ENCODE results near the gene UBE2E2.

UBE2E2 gene

DNA sequence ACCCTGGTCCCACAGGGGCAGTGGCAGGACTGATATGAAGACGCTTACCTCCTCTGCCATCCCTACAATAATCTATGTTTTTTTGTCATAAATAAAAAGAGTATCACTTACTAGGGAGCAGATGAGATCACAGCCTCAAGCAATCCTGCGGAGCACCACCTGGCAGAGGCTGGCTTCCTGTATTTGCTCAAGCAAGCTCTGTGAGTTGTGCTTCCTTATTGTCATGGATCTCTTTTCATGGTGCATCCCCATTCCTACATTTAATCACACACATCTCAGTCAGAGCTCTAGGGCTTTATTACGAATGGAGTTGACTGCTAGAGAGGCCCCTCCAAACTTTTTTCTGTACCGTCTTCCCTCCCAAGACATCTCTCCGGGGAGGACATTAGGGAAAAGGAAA is 186.0 kb downstream of the UBE2E2 start:
- no peaks in the 10 kb centered on the region for H3K36me3 ChIP-seq (ENCODE audit: insufficient read depth, low read length)
- no peaks in the 10 kb centered on the region for H4K20me1 ChIP-seq (ENCODE audit: insufficient read depth, low read length)
- H3K79me2 ChIP-seq (ENCODE audit: insufficient read depth, low read length) = 0 out of 2 replicates have a peak, but pooled peaks cover 3% of the 10 kb centered on the region
- H3K9me2 ChIP-seq (ENCODE audit: low read depth, low read length) = no peaks in the 10 kb centered on the region
- H3K4me2 ChIP-seq (ENCODE audit: low read length) = peak overlapping the region; percentile 10
- no peaks in the 10 kb centered on the region for H3F3A ChIP-seq (ENCODE audit: insufficient read depth, low read length)
- no peaks in the 10 kb centered on the region for H3K9me3 ChIP-seq (ENCODE audit: low read length)
- no peak overlapping the region for H2AFZ ChIP-seq (ENCODE audit: low read length)
- peaks cover 52% of the 10 kb centered on the region for H3K4me1 ChIP-seq (ENCODE audit: insufficient read depth, low read length, severe bottlenecking)
- TF ChIP-seq, protein P1, sequence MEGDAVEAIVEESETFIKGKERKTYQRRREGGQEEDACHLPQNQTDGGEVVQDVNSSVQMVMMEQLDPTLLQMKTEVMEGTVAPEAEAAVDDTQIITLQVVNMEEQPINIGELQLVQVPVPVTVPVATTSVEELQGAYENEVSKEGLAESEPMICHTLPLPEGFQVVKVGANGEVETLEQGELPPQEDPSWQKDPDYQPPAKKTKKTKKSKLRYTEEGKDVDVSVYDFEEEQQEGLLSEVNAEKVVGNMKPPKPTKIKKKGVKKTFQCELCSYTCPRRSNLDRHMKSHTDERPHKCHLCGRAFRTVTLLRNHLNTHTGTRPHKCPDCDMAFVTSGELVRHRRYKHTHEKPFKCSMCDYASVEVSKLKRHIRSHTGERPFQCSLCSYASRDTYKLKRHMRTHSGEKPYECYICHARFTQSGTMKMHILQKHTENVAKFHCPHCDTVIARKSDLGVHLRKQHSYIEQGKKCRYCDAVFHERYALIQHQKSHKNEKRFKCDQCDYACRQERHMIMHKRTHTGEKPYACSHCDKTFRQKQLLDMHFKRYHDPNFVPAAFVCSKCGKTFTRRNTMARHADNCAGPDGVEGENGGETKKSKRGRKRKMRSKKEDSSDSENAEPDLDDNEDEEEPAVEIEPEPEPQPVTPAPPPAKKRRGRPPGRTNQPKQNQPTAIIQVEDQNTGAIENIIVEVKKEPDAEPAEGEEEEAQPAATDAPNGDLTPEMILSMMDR (IDR thresholded peaks at IDR 0.05; ENCODE audit: low read length) = no peak
- no peak for TF ChIP-seq EZH2 (IDR thresholded peaks at IDR 0.05; ENCODE audit: borderline replicate concordance, low read length)
- peak overlapping the region; percentile 15 for H3K4me3 ChIP-seq (ENCODE audit: low read depth, low read length, poor library complexity, severe bottlenecking)
- peak overlapping the region; percentile 78 for H3K27ac ChIP-seq (ENCODE audit: low read depth, low read length, poor library complexity, severe bottlenecking)
- peak overlapping the region; percentile 1; the same call in 1 of the 2 replicates for H3K9ac ChIP-seq (ENCODE audit: low read length)
- no peaks in the 10 kb centered on the region for H3K27me3 ChIP-seq (ENCODE audit: insufficient read depth, low read length)

DNA sequence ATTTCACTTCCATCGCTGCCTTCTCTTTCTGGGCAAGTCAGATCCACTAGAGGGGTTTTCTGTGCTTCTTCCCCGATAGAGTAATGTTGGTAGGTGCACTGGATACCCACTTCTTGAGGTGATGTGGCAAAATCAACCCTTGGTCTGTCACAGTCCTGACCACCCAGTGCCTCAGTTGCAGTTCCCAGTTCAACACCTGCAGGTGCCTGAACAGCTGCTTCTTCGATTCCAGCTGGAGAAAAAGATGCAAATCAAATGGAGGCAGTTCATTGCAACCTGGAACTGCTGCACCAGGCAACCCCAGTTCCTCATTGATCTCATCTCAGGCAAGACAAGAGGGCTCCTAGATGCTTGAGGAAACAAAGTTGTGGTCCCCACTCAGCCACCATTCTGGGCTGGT is 186.6 kb downstream of the UBE2E2 start:
- Histone ChIP-seq H3F3A (ENCODE audit: insufficient read depth, low read length) (no peaks in the 10 kb centered on the region), H3K4me1 (ENCODE audit: insufficient read depth, low read length, severe bottlenecking) (peaks cover 52% of the 10 kb centered on the region), H3K4me3 (ENCODE audit: low read depth, low read length, poor library complexity, severe bottlenecking) (peak overlapping the region; percentile 35), H3K9ac (ENCODE audit: low read length) (no peak overlapping the region; the same call in 1 of the 2 replicates), H3K9me3 (ENCODE audit: low read length) (no peaks in the 10 kb centered on the region), H3K27me3 (ENCODE audit: insufficient read depth, low read length) (no peaks in the 10 kb centered on the region), H3K4me2 (ENCODE audit: low read length) (peak overlapping the region; percentile 10), H3K27ac (ENCODE audit: low read depth, low read length, poor library complexity, severe bottlenecking) (peak overlapping the region; percentile 78), H3K36me3 (ENCODE audit: insufficient read depth, low read length) (no peaks in the 10 kb centered on the region), H3K79me2 (ENCODE audit: insufficient read depth, low read length) (0 out of 2 replicates have a peak, but pooled peaks cover 3% of the 10 kb centered on the region), H3K9me2 (ENCODE audit: low read depth, low read length) (no peaks in the 10 kb centered on the region), H4K20me1 (ENCODE audit: insufficient read depth, low read length) (no peaks in the 10 kb centered on the region), H2AFZ (ENCODE audit: low read length) (no peak overlapping the region)
- TF ChIP-seq, protein P1 (IDR thresholded peaks at IDR 0.05; ENCODE audit: low read length) = no peak
- TF ChIP-seq EZH2 (IDR thresholded peaks at IDR 0.05; ENCODE audit: borderline replicate concordance, low read length) = no peak

DNA sequence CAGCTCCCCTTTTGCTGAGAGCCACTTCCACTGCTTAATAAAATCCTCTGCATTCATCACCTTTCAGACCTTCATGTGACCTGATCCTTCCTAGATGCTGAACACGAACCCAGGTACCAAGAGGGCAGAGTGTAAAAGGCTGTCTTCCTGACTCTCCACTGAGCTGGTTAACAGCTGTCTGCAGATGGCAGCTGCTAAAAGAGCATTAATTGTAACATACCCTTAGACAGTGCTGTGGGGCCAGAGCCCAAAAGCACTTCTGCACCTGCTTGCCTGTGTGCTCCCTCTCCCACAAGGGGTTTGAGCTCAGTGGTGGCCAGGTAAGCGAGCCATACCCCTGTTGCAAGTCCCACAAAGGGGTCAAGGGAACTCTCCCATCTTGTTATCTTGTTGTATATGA is 187.3 kb downstream of the UBE2E2 start:
- Histone ChIP-seq H2AFZ (ENCODE audit: low read length) (no peak overlapping the region), H3K79me2 (ENCODE audit: insufficient read depth, low read length) (0 out of 2 replicates have a peak, but pooled peaks cover 3% of the 10 kb centered on the region), H3K9me3 (ENCODE audit: low read length) (no peaks in the 10 kb centered on the region), H3K27ac (ENCODE audit: low read depth, low read length, poor library complexity, severe bottlenecking) (peak overlapping the region; percentile 78), H4K20me1 (ENCODE audit: insufficient read depth, low read length) (no peaks in the 10 kb centered on the region), H3K9ac (ENCODE audit: low read length) (peak overlapping the region; percentile 27; the same call in 1 of the 2 replicates), H3K4me2 (ENCODE audit: low read length) (peak overlapping the region; percentile 10), H3K27me3 (ENCODE audit: insufficient read depth, low read length) (no peaks in the 10 kb centered on the region), H3K4me1 (ENCODE audit: insufficient read depth, low read length, severe bottlenecking) (peaks cover 49% of the 10 kb centered on the region), H3K4me3 (ENCODE audit: low read depth, low read length, poor library complexity, severe bottlenecking) (peak overlapping the region; percentile 35), H3K36me3 (ENCODE audit: insufficient read depth, low read length) (no peaks in the 10 kb centered on the region), H3F3A (ENCODE audit: insufficient read depth, low read length) (no peaks in the 10 kb centered on the region), H3K9me2 (ENCODE audit: low read depth, low read length) (no peaks in the 10 kb centered on the region)
- TF ChIP-seq, protein P1 (IDR thresholded peaks at IDR 0.05; ENCODE audit: low read length) = no peak
- no peak for TF ChIP-seq EZH2 (IDR thresholded peaks at IDR 0.05; ENCODE audit: borderline replicate concordance, low read length)
